ENCODE results near the gene ITPKC.

Gene ITPKC

GRCh38 chr19:40690693-40691420 lies 26.1 kb upstream of the ITPKC start:
- peak; percentile 71 for DNase-seq

- no peak for DNase-seq
These were observed 25.3 kb upstream of the ITPKC start for GRCh38 chr19:40691421-40692211.

GRCh38 chr19:40692212-40692551 lies 24.7 kb upstream of the ITPKC start:
- no peak for DNase-seq

- DNase-seq = no peak
These were observed 23.6 kb upstream of the ITPKC start for GRCh38 chr19:40693150-40693788.

GRCh38 chr19:40693896-40694295 lies 23.0 kb upstream of the ITPKC start:
- no peak for DNase-seq

GRCh38 chr19:40695881-40696280 lies 21.0 kb upstream of the ITPKC start:
- no peak for DNase-seq

- DNase-seq = no peak
These were observed 19.9 kb upstream of the ITPKC start for GRCh38 chr19:40697007-40697406.

GRCh38 chr19:40700083-40700482 lies 16.8 kb upstream of the ITPKC start:
- DNase-seq = no peak

- no peak for DNase-seq
These were observed 15.2 kb upstream of the ITPKC start for GRCh38 chr19:40701758-40702157.

GRCh38 chr19:40702337-40703012 lies 14.4 kb upstream of the ITPKC start:
- no peak for DNase-seq

GRCh38 chr19:40703029-40703755 lies 13.7 kb upstream of the ITPKC start:
- no peak for DNase-seq

- DNase-seq = no peak
These were observed 12.2 kb upstream of the ITPKC start for GRCh38 chr19:40704491-40705361.

- DNase-seq = no peak
These were observed 11.6 kb upstream of the ITPKC start for GRCh38 chr19:40705362-40705651.

GRCh38 chr19:40705950-40706619 lies 10.8 kb upstream of the ITPKC start:
- no peak for DNase-seq

GRCh38 chr19:40707615-40708014 lies 9.3 kb upstream of the ITPKC start:
- no peak for DNase-seq

- DNase-seq = no peak
These were observed 7.1 kb upstream of the ITPKC start for GRCh38 chr19:40709817-40710216.

GRCh38 chr19:40713939-40714338 lies 3.0 kb upstream of the ITPKC start:
- DNase-seq = no peak

GRCh38 chr19:40714441-40715299 lies 2.2 kb upstream of the ITPKC start:
- peak; percentile 84 for DNase-seq

GRCh38 chr19:40716031-40716481 lies 856 bp upstream of the ITPKC start:
- no peak for DNase-seq

GRCh38 chr19:40717325-40717879 lies 490 bp downstream of the ITPKC start:
- no peak for DNase-seq

All from NCI-H187 treated with DMSO at 0.1 percent for 48 hours (cell line).